CD4-positive, alpha-beta T cell treated with Interleukin-17A for 4 hours (primary cell): ENCODE data around the gene C1QTNF6.

Experiments used
- DNase-seq: peaks from one replicate; pipeline ENCODE4 v3.0.0-alpha.2; 2020; ENCODE audit warnings: mixed read lengths

C1QTNF6 gene

DNA sequence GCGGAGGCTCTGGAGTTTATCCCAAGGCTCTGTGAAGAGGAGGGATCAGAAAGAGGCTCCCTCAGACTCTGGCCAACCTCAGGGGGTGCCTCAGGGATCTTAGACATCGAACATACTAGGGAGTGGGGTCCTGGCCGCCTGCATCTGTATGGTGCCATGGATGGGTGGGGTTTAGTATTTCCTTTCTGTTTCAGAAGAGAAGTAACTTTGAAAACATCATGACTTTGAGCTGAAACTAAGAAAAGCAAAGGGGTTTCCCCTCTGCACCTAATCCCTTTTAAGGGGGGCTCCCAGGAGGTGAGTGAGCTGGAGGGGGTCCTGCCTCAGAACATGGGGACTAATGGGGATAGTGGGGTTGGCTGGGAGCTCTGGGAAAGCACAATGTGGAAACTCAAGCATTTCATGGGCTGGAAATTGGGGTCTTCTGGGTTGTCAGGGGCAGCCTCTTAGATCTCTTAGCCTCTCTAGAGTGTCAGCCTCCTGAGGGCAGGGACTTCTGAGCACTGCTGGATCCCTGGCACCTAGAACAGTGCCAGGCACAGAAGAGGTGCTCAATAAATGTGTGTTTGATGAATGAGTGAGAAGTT, 36.0 kb upstream of the C1QTNF6 start:
- DNase-seq = peak; percentile 40

DNA sequence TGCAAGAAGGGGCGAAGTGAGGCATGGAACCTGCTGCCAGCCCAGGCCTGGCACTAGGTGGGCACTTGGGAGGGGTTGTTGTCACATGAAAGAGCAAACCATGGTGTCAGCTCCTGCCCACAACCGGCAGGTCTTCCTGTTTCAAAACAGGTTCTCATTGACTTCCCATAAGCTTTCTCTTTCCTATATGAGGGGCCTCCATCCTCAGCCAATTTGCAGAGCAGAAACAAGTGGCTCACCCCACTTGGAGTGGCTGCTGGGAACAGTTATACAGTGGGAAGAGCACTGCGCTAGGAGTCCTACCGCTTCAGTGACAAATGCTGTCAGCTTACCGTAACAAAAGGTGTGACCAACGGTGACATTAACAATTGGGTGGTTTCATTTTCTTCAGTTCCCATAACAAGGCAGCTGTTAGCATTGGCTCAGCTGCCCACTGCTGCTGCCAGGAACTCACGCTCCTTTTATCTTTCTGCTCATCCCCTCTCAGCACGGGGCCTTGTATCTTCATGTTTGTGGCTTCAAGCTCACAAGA, 34.5 kb upstream of the C1QTNF6 start:
- DNase-seq = peak; percentile 73

DNA sequence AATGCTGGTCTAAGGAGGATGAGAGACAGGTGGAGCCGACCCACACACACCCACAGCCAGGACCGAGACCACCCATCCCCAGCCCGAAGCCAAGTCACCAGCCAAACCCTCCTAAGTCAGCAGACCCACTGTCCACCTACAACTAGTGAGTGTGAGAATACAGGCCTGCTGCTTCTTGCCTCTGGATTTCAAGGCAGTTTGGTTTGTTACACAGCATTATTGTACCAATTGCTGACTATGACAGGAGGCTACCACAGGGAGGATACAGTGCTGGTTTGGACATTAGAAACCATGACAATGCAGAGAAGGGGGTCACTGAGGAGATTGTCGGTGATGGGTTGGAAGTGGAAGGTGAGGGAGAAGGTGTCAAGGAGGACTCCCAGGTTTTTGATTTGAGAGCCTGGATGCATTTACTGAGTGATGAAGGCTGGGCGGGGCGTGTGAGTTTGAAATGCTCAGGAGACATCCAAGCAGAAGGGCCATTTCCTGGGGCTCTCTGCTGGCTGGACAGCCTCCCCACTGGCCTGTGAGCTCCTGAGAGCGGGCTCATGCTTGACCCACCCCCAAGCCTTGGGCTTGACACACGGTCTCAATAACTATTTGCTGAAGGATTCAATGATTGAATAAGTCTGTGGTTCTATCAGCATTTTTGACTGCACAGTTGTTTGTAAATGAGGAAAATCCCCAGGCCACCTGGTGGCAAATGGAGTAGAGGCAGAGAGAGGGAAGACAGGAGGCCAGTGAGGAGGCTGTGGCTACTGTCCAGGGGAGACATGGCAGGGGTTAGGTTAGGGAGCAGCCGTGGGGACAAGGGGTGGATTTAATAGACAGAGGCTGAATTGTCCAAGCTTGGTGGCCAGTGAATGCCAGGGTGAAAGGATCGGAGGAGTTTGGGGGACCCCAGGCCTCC, 33.6 kb upstream of the C1QTNF6 start:
- DNase-seq = no peak

DNA sequence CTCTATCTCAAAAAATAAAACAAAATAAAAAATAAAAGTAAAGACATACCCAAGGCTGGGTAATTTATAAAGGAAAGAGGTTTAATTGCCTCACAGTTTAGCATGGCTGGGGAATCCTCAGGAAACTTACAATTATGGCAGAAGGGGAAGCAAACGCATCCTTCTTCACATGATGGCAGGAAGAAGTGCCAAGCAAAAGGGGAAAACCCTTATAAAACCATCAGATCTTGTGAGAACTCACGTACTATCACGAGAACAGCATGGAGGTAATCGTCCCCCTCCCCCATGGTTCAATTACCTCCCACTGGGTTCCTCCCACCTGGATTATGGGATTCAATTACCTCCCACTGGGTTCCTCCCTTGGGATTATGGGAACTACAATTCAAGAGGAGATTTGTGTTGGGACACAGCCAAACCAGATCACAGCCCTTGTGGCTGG, 32.5 kb upstream of the C1QTNF6 start:
- DNase-seq = peak; percentile 32

DNA sequence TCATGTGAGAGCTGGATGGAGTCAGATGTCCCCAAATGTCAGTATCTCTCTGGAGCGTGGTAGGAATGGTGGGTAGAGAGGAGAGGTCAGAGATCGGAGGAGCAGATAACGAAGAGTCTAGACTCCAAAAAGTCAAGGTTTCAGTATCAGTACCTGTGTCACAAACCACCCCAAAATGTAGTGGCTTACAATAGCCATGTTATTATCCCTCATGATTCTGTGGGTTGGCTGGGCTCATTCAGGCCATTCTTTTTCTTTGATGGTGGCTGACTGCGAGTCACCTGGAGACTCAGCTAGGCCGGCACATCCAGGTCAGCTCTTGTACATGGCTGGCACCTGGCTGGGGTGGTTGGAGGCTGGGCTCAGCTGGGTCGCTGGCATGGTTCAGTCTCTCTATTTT, 31.5 kb upstream of the C1QTNF6 start:
- DNase-seq = no peak

DNA sequence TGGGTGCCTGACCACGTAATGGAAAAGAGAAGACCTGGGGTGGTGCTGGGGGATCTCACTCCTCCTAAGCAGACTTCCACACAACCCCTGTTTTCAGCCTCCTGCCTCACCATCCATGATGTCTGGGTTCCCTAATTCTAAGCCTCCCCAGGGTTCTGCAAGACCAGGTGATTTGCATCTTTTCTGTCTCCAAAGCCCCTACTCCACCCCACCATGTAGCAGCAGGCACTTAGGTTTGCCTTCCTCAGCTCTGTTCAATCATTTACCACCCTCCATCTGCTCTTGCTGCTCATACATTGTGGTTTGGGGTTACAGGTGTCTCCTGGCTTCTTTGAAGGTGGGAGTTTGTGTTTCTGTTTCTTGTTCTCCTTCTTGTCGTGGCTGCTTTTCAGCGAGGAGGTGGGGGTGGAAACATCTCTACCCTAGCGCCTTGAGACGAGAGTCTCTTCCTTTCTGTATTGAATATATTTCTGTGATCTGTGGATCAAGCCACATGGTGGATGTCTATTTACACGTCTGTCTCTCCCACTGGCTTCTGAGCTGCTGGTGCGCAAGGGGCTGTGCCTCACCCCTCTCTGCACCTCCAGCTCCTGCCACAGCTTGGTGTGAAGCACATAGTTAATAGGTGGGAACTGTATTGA, 30.8 kb upstream of the C1QTNF6 start:
- peak; percentile 80 for DNase-seq

DNA sequence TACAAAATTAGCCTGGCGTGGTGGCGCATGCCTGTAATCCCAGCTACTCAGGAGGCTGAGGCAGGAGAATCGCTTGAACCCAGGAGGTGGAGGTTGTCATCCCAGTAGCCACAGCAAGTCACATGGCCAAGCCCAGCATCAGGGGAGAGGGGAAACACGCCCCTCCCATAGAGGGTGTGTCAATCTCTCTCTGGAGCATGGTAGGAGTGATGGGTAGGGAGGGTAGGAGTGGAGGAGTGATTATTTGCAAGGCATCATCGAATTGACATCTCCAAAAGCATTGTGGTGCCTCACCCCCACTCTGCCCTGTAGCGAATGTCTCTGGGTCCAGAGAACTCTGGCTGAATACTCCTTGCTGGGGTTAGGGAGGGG, 30.3 kb upstream of the C1QTNF6 start:
- DNase-seq = peak; percentile 54

DNA sequence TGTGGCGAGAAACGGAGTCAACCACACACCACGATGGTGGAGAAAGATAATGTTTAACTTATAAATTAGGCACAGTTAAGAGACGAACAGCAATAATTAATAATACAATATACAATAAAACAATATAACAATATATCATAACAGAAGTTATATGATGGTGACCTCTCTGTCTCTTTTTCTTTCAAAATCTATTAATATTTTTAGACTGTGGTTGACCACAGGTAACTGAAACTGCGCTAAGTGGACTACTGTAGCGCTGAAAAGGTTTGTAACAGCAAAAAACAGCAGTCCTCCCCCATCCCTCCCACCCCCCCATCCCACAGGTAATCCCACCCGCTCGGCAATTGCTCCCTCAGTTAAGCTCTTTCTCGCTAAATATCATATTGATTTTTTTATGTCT, 27.8 kb upstream of the C1QTNF6 start:
- DNase-seq = no peak

DNA sequence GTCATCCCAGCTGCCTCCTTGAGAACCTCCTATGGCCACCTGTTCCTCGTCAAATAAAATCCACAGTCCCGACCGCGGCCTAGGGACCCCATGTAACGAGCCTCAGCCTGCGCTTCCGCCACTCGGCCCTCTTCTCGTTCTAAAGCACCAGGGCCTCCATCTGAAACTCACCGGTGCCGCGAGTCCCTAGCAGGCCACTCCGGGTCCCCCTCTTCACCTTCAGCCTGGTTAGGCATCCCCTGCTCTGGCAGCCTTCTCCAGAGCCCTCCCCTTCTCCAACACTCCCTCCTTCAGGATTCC, 26.6 kb upstream of the C1QTNF6 start:
- no peak for DNase-seq

DNA sequence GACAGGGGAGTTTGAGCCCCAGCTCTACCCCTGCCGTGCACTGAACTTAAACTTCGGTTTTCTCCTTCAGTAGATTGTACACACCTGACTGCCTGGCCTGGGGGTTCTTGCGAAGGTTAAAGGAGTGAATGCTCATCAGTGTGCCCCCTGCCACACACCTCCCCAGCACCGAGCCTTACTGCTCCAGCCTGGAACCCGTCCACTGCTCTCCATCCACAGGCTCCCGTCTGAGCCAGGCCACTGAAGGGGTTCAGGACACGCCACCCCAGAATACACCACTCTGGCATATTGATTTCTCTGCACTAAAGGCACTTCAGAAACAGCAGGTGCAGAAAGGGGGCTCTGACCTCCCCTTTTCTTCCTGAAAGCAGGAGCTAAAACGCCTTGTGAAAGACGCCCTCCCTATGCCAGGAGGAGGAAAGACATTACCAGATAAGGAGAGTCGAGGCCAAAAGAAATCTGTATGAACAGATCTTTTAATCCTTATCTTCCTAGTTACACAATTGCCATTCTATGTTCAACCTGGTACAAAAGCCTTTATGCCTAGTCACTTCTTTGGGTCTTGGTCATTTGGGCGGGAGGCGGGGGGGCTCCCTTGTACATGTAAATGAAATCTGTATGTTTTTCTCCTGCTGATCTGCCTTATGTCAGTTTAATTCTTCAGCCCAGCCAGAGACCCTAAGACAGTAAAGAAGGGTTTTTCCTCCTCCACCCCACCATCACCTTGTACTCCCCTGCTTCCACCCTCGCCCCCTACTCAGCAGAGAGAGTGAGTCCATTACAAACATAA, 26.1 kb upstream of the C1QTNF6 start:
- no peak for DNase-seq

DNA sequence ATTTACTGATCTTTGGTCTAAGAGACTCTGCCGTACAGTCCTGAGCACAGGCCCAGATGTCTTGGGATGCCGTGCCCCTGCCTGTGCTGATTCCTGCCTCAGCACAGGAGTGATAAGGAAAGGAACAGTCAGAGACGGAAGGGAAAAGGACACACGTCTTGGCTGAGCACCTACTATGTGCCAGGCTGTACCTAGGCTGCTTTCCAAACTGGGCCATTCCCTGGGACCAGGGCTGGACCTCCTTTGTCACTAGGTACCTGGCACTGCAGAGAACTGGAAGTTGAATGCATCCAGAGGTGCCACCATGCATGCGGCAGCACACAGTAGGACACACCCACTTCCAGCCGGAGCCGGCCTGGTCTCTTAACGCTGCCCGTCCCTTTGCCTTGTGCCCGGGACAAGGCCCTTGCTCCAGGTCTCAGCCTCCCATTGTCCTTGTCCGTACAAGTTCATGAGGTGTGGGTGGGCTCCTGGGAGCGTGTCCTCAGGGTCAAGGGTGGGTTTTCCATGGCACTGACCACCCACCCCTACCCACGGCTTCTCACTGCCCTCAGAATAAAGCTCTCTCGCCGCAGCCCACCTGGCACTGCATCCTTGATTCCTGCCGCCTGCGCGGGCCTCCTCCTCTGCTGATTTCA, 25.3 kb upstream of the C1QTNF6 start:
- no peak for DNase-seq

DNA sequence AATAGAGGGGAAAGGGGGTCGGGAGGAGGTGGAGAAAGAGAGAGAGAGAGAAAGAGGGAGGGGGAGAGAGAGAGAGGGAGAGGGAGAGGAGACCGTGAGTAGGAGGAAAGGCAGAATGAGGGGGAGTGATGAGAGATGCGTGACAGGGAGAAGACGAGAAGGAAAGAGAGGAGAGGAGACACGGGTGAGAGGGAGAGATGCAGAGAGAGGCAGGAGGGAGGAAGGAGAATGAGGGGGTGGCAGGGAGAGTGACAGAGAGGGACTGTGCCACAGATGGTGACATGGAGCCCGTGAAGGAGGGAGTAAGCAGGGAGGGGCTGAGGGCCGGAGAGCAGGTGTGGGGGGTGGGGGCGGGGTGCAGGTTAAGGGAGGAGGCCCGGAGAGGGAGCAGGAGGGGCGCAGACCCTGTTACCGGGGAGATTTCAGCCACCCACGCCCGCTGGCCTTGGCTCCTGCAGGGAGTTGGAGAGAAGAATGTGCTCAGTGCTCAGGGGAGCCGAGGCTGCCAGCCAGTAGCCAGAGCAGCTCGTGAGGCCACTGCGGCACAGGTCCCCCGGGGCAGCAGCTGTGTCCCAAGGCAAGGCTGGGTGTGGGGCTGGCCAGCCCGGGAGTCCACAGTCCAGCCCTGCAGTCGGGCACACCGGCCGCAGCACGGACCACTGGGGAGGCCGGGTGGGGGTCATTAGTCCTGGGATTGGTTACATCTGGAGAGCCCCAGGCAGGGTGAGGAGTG, 24.3 kb upstream of the C1QTNF6 start, which contains the start of gene SSTR3:
TSS of gene SSTR3 (minus strand) at position 304 of the 733 bp plus-strand sequence. CDS start 4,674 bp downstream, outside the sequence.
- no peak for DNase-seq

DNA sequence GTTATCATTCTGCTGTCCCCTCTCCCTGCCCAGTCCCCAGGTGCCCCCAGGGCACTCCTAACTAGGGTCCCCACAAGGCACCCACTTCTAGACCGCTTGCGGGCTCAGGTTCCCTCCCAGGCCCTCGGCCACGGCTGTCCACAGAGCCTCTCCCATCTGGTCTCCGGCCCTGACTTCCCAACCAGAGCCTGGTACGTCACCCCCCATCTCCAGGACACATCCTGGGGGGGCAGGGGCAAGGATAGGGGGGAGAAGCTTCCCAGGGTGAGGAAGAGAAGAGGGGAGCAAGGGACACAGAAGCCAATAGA, 23.8 kb upstream of the C1QTNF6 start:
- DNase-seq = no peak

DNA sequence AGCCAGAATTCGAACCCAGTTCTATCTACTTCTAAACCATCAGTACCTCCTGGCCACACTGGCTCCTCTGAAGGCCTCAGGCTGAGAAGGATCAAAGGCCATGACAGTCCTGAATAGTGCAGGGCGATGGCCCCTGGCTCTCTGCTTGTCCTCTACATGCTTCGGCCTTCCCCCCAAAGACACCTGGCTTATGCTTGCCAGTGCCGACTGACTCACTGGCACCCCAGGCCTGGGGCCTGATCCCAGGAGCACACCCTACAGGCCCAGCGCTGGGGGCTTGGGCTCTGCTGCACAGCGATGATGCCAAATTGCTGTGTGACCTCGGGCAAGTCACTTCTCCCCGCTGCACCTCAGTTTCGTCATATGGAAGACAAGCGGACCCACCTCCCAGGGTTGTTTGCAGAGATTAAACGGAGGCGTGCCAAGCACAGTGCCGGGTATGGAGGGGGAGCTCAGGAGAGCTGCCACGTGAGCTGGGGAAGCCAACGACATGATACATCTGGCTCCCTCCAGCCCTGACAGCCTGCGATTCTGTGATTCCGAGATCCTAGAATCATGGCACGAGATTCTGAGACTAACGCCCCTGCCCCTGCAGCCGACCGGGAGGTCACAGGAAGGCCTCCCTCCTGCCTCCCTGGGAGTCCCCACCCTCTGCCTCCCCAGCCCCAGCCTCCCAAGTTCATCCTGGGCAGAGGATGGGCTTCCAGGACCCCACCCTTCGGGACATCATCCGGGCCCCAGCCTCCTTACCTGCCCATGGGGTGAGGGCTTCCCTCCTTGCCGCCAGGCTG, 23.2 kb upstream of the C1QTNF6 start:
- no peak for DNase-seq

DNA sequence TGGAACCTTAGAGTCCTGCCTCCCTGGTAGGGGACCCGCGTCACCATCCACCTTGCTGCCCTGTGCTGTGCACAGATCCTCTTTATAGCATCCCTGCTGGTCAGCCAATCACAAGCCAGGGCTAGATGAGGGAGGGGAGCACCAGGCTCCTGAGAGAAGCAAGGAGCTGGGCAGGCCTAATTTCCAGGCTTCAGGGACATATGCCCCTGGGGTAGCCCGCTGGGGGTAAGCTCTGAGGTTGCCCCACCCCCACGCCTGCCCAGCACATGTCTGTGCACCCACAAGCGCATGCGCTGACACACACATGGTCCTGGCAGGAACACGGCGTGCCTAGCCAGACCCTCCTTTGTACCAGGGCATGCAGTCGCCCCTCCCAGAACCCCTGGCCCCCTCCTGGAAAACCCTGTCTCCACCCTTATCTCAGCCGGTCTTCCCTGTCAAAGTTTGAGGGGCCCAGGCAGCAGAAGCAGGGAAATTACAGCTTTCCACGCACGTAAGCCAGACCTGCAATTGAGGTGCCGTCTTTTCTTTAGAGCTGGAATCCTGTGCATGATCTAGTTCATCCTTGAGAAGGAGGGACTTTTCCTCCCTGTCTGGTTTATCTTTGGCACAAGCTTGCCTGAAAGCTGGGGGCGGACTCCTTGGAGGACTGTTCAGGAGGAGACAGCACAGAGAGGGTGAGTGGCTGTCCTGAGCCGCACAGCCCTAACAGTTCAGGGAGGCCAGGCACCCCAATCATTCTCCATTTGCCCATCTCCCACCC, 22.2 kb upstream of the C1QTNF6 start:
- no peak for DNase-seq

DNA sequence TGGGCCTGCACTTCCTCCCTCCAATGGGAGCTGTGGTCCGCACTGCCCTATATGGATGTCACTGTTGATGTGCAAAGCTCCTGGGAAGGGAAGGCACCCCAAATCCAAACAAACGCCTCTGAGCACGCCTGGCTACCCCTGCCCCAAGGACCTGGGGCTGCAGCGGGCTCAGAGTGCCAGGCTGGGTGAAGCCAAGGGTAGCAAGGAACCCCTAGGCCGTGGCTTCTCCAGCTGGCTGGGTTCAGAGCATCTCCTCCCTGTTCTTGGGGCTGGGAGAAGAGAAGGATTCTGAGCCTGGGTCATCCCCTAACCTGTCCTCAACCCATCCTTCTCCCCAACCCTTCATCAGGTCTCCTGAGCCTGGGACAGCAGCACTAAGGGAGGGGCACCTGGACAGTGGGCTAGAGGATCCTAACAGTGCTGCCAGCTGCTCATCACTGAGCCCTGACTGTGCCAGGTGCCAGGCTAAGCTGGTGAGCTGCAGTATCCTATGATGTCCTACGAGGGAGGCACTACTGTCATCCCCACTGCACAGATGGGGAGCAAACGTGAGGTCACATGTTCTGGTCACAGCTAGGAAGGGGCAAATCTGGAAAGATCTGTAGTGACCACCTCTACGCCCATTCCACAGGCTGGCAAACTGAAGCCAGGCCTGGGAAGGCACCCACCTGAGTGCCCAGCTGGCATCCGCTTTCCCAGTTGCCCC, 21.2 kb upstream of the C1QTNF6 start:
- no peak for DNase-seq

DNA sequence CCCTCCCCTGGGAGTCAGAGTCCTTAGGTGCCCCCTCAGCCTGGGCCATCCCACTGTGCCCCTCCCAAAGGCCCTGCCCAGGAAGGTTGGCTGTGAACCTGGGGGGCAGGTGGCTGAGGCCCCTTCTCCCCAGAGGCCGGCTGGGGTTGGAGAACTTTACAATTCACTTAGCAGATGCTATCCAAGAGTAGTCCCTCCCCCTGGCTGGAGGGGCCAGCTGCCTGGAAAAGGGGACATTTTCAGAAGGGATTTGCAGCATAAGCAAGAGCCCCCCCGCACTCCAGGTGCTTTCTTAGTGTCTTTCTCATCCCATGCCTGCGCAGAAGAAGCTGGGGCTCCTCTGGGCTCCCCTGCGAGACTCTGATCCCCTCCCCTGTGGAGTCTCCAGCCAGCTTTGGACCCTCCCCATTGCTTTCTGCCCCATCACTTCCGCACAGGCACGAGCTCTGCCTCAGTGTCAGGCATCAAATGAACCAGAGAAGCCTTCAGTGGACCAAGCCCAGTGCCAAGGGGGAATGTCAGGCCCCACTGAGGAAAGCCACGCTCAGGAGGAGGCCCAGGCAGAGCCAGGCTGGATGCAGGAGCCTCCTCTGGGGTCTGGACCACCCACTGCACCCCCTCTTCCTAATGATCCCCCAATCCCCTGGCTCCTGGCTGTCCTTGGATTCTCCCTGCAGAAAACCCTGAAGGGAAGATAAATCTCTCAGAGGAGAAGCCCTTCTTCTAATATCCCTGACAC, 20.5 kb upstream of the C1QTNF6 start:
- DNase-seq = no peak

DNA sequence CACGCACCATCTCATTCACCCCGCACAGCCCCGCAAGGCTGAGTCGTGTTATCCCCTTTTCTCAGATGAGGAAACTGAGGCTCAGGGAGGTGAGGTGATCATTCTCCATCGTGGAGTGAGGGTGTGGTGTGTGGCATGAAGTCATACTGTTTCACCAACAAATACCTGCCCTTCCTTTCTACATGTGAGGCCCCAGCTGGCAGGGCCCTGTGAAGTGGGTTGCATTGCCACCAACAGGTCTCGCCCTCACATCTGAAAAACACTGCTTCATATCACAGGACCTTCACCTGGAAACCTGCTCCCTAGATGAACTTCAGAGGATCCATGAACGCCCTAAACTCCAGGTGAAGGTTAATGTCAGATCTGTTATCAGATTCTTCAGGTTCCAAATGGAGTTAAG, 19.9 kb upstream of the C1QTNF6 start:
- peak; percentile 73 for DNase-seq
